ENCODE data around the gene ANKMY2. TPM values are rescaled to one million over a fixed set of nuclear protein-coding genes. Genes with fewer than 3 reads are reported as not detected.
"Not testable (repeated sequence)": the region's sequence is repeated elsewhere in the genome, so short reads cannot be mapped to it uniquely, and the experiment has no call there.

The ANKMY2 gene
- total RNA-seq, 1 experiment from 2014 or later: 10.2 TPM

GRCh38 chr7:16627236-16627635 lies 18.3 kb downstream of the ANKMY2 start:
- DNase-seq (ENCODE audit: low spot score): no peak

GRCh38 chr7:16626388-16626787 lies 19.2 kb downstream of the ANKMY2 start:
- no peak for DNase-seq (ENCODE audit: low spot score)

DNA sequence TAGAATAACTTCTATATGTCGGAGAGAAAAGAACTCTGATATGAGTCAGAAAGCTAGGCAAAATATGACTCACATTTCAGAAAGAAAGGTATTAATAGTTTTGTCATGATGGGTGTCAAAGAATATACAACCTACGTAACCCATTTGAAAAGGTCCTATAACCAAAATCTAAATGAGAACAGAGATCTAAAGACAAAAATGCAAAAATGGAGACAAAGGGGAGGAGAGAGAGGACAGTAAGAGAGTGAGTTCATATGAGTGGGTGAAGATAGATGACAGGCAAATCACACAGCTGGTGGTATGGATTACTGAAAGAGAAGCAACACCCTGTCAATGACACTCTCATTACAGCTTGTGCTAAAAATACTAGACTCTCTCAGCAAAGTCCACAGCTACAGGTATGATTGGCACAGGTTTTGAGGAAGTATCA lies 25.6 kb downstream of the ANKMY2 start:
- no peak for DNase-seq (ENCODE audit: low spot score)

- DNase-seq (ENCODE audit: low spot score): no peak
Observed at GRCh38 chr7:16616542-16616941, 29.0 kb downstream of the ANKMY2 start.

DNA sequence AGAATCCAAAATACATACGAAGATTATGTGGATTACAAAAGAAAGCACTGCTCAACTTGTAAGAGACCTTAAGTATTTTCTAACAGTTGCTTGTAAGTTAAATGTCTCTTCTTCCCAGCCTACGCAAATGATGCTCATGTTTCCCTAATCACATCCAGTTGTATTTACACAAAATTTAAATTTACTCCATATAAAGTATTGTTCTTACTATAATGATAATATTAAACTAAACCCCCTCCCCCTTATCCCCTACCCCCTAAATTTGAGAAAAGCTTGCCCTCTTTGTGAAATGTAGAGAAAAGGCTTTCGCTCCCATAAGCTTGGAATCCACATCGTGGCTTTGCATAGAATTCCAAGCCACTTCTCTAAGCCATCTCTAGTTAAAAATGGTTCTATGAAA lies 29.4 kb downstream of the ANKMY2 start:
- no peak for DNase-seq (ENCODE audit: low spot score)

DNA sequence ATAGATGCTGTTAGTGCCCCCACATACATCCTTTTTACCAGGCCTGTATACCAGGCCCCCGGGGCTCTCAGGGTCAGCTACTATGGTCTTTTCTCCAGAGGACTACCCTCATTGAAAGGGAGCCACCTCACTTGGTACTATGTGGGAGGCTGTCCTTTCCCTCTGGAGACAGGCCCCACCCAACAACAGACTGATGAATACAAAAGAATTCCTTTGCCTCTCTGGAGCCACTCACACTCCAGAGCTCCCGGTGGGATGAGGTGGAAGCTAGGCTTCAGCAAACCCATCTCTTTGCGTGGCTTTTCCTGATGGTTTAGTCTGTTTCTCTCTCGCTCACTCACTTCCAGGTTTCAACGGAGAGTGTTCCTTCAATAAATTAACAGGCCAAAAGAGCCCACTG lies 30.3 kb downstream of the ANKMY2 start:
- DNase-seq (ENCODE audit: low spot score): no peak

GRCh38 chr7:16611711-16612110 lies 33.8 kb downstream of the ANKMY2 start:
- no peak for DNase-seq (ENCODE audit: low spot score)

DNA sequence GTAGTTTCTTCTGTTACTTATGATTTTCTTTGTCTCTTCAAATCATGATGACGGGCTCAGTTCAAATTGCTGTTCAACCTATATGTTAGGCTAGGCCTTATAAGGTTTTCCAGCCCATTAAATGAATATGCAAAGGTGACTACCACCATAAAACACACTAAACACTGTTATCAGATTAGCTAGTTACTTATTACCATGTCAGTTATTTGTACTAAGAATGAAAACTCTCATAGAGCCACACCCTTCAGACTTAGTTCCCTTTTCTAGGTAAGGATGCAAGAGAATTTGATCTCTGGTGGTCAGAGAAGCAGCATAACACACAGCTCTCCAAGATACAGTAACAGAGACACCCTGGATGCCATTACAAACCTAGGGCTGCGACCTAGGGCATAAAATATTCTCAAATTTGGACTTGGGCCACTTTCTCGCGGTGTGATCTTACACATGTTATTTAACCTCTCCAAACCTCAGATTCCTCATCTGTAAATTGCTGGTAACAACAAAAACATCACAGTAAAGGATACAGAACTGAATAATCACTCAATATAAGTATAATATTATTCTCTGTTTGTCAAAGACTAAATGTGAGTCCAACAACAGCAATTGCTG lies 35.6 kb downstream of the ANKMY2 start:
- peak; percentile 59 for DNase-seq (ENCODE audit: low spot score)

- no peak for DNase-seq (ENCODE audit: low spot score)
Observed at GRCh38 chr7:16606704-16607103, 38.9 kb downstream of the ANKMY2 start.

DNA sequence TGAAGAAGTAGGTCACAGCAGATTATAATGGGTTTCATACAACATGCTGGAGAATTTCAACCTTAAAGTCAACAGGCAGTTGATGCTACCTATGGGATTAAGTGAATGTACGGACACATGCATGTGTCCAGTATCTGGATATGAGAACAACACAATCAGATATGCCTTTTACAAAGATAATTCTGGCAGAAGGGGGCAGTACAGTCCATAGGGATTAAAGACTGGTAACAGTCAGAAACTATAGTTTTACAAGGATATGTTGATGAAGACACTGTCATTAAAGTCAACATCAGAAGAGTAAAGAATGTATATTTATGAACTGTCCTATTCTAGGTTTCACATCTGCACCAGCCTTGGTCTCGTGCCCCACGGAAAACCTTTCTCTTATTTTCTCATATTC lies 41.5 kb downstream of the ANKMY2 start:
- peak; percentile 54 for DNase-seq (ENCODE audit: low spot score)

GRCh38 chr7:16603633-16604032 lies 41.9 kb downstream of the ANKMY2 start:
- peak; percentile 19 for DNase-seq (ENCODE audit: low spot score)

GRCh38 chr7:16599860-16600259 lies 45.7 kb downstream of the ANKMY2 start:
- no peak for DNase-seq (ENCODE audit: low spot score)

DNA sequence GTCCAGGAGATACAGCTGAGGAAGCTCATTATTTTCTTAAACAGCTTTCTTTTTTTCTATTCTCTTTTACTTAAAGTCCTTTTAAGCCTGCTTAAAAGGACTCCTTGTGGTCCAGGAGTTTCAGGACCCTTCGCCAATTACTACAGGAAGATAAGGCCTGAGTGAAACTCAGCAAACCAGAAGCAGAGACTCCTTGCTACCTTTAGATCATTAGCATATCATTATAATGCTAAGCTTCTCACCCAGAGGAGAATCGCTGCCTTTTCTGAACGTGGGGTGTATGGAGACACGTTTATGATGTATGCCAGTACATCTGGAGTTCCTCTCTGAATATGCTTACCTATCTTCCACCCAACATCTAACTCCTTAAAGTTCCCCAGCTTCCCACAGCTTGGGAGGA lies 47.5 kb downstream of the ANKMY2 start:
- no peak for DNase-seq (ENCODE audit: low spot score)

DNA sequence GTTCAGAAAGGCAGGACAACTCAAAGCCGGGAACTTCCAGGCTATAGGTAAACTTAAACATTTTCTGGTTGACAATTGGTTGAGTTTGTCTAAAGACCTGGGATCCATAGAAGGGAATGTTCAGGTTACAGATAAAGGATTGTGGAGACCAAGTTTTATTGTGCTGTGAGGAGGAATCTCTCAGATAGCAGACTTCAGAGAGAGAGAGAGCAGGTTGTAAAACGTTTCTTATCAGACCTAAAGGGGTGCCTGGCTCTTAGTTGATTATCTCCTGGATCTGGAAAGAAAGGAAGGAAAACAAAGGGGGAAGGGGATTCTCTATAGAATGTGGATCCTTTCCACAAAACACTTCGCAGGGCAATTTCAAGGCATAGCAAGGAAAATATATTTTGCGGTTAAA lies 50.0 kb downstream of the ANKMY2 start:
- not testable (repeated sequence) for DNase-seq (ENCODE audit: low spot score)

- no peak for DNase-seq (ENCODE audit: low spot score)
Observed at GRCh38 chr7:16594676-16595075, 50.9 kb downstream of the ANKMY2 start.

- no peak for DNase-seq (ENCODE audit: low spot score)
Observed at GRCh38 chr7:16594061-16594460, 51.5 kb downstream of the ANKMY2 start.

DNA sequence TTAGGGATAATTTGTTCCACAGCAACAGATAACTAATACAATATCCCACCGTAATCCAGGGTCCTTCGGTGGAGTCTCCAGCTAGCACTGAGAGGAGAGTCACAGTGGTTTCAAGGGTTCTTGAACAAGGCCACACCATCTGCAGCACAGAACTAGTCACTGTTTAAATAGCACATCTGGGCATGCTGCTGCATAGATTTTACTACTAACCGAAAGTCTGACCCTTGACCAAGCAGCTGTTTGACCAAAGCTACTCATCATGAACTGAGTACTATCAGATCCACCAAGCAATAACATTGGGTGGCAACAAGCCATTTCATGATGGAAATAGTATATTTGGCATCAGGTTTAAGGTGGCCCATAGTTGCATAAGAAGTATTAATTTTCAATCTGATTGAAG lies 53.2 kb downstream of the ANKMY2 start:
- DNase-seq (ENCODE audit: low spot score): no peak

DNA sequence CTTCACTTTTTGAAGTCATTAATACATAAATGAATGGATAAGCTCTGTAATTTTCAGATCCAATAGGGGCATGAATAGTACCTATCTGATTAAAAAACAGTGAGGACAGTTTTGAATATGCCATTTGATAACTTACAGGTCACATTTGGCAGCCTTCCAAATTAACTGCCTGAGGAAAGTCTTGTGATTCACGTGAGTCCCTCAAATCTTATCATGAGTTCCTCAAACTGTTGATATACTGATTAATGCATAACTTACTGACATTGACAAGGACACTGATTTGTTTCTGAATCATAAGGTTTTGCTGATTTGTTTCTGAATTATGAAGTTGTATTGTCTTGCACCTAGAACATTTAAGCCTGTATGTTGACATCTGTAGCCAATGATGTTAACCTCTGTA lies 55.1 kb downstream of the ANKMY2 start:
- DNase-seq (ENCODE audit: low spot score): no peak

DNA sequence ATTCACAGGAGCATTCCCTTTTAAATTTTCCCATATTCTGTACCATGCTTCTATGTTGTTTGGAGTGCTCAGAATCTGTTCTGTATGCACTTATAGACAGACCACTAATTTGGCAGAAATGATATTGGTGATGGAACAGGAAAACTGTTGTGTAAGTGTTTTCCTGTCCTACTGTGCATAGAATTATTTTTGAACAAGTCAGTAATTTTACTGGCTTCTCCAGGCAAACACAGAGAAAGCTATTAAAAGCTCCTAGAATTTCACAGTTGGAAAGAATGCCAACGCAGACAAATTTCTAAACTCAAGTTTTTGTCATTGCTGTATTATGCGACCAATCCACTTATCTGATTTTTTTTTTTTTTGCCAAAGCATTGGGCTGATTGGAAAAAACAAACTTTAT lies 55.7 kb downstream of the ANKMY2 start:
- DNase-seq (ENCODE audit: low spot score): no peak

DNA sequence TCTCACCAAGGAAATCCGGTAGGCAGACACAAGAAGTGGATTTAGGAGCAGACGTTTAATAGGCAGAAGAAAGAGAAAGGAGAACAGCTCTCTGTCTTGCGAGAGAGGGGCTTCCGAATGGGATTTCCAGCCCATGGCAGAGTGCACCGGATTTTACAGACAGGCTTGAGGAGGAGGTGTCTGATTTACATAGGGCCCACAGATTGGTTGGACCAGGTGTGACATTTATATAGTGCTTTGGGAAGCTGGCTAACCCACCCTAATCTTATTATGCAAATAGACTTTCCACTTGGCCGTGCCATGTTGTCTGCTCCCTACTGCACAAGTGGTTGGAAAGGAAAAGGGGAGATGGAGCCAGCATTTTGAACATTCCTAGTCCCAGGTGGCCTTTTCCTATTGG lies 57.8 kb downstream of the ANKMY2 start:
- DNase-seq (ENCODE audit: low spot score): no peak

GRCh38 chr7:16587129-16587528 lies 58.4 kb downstream of the ANKMY2 start:
- no peak for DNase-seq (ENCODE audit: low spot score)

DNA sequence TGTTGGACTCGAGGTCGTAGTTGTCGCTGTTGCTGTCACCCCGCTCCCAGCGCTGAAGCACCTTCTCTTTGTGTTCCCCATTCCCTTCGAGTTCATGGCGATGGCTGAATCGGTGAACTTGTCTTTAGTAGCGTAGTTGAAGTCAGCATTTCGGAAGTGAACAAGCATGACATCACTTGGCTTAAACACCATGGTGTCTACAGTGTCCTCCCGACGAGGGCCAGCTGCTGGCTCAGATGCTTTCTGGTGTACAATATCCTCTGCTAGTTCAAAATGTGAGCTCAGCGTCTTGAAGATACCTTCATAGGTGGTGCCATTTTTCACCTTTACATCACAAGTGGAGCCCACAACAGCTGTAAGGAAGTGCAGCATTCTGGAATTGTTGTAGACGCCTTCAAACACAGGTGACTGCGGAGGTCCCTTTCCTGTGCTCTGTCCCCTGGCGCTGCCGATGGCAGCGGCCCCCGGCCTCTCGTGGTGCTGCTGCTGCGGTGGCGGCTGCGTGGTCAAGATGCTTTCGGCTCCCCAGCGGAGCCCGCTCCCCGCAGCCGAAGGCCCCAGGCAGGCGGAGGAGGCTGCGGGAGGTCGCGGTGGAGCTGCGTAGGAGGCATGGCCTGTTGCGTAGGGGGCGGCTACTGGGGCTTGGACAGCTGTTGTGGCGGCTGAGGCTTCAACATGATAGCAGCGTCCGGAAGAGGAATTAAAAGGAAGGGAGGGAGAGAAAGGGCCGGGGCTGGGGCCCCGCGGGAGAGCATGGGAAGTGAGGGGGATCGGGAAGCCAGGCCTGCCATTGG lies 59.3 kb downstream of the ANKMY2 start:
- DNase-seq (ENCODE audit: low spot score): no peak

DNA sequence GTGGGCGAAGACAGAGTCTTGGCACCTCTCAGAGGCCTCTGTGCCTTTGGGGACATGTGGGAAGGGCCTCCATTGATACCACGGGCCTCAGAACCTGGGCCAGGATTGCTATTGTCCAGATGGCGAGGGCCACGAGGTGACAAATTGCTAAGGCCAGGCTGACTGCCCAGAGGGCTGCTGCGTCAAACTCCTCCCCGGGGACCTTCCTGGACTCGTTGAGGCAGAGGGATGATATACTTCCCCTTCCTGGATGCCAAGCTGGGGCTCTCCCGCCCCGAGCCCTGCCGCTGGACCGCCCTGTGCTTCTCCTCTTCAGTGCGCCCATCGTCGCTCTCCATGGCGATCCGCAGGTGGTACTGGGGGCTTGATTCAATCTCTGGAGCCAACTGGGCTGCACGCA lies 60.0 kb downstream of the ANKMY2 start:
- DNase-seq (ENCODE audit: low spot score): no peak
